Measurements from ENCODE around the gene PLA2G12B. TPM values are rescaled to one million over a fixed set of nuclear protein-coding genes. Genes with fewer than 3 reads are reported as not detected.
"Not testable (repeated sequence)": the region's sequence is repeated elsewhere in the genome, so short reads cannot be mapped to it uniquely, and the experiment has no call there.

The PLA2G12B gene
- polyA plus RNA-seq, 3 donors = not detected

DNA sequence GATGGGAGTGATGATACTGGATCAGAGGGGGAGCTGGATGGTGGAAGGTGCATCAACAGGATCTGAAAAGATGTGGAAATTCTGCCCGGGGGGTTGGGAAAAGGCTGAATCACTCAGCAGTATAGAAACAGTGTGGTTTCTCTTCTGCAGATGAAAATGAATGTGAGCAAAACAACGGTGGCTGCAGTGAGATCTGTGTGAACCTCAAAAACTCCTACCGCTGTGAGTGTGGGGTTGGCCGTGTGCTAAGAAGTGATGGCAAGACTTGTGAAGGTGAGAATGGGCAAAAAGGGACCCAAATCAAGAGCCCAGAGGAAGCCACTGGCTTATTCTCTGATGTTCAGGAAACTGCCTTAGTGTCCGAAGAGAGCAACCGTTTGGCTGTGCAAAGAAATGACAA lies 48.2 kb downstream of the PLA2G12B start:
- H2AFZ ChIP-seq (ENCODE audit: insufficient read depth, low read depth, low read length, poor library complexity, severe bottlenecking) = no peak overlapping the region
- H3K9me3 Mint-ChIP-seq = peaks cover 0 to 2% (median 0%) of the 10 kb centered on the region in 7 donors
- H3K27me3 Mint-ChIP-seq (ENCODE audit: low read depth in 3 of 3) = peaks cover 0 to 4% (median 1%) of the 10 kb centered on the region in 3 donors
- H3K4me2 ChIP-seq (replicated peaks; ENCODE audit: extremely low read depth, low read length, poor library complexity, severe bottlenecking) = no peak overlapping the region
- intact Hi-C loops (cut with micrococcal nuclease) = no loop called here
- peak overlapping the region in 1 of 7 donors; percentile 2 for H3K27ac Mint-ChIP-seq
- H3K36me3 Mint-ChIP-seq = no peaks in the 10 kb centered on the region
- no peak for DNase-seq
- no peaks in the 10 kb centered on the region for H3K9me3 ChIP-seq (replicated peaks in 1 of 2; ENCODE audit: control insufficient read depth in 1 of 2, insufficient read depth in 1 of 2, low read length in 2 of 2)
- no peak overlapping the region for H3K4me3 Mint-ChIP-seq
- TF ChIP-seq, protein P1, sequence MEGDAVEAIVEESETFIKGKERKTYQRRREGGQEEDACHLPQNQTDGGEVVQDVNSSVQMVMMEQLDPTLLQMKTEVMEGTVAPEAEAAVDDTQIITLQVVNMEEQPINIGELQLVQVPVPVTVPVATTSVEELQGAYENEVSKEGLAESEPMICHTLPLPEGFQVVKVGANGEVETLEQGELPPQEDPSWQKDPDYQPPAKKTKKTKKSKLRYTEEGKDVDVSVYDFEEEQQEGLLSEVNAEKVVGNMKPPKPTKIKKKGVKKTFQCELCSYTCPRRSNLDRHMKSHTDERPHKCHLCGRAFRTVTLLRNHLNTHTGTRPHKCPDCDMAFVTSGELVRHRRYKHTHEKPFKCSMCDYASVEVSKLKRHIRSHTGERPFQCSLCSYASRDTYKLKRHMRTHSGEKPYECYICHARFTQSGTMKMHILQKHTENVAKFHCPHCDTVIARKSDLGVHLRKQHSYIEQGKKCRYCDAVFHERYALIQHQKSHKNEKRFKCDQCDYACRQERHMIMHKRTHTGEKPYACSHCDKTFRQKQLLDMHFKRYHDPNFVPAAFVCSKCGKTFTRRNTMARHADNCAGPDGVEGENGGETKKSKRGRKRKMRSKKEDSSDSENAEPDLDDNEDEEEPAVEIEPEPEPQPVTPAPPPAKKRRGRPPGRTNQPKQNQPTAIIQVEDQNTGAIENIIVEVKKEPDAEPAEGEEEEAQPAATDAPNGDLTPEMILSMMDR (IDR thresholded peaks at IDR 0.05) = no peak
- no peak overlapping the region for H3K4me3 ChIP-seq (replicated peaks in 1 of 3; ENCODE audit: low read depth in 2 of 3, low read length in 3 of 3)
- no peaks in the 10 kb centered on the region for H3K79me2 ChIP-seq (ENCODE audit: insufficient read depth, low read length)
- 70% methylated on average over 6 of the region's 6 CpGs for WGBS (ENCODE audit: insufficient coverage)
- H4K20me1 ChIP-seq (ENCODE audit: insufficient read depth, low read length) = no peaks in the 10 kb centered on the region
- no peak overlapping the region for H3K9ac ChIP-seq (ENCODE audit: insufficient read depth, low read length, poor library complexity, severe bottlenecking)
- H3K27ac ChIP-seq (ENCODE audit: low read depth in 1 of 2, low read length in 2 of 2) = no peak overlapping the region
- peaks cover 13 to 14% of the 10 kb centered on the region in 2 donors for H3K4me1 ChIP-seq (ENCODE audit: control insufficient read depth in 1 of 2, insufficient read depth in 2 of 2, low read length in 2 of 2)
- H3K27me3 ChIP-seq (ENCODE audit: control insufficient read depth in 2 of 2, insufficient read depth in 2 of 2, low read length in 2 of 2) = no peaks in the 10 kb centered on the region
- no peaks in the 10 kb centered on the region for H3K36me3 ChIP-seq (replicated peaks in 1 of 2; ENCODE audit: control insufficient read depth in 1 of 2, insufficient read depth in 2 of 2, low read length in 2 of 2)
- H3K4me1 Mint-ChIP-seq = peaks cover 27% of the 10 kb centered on the region

DNA sequence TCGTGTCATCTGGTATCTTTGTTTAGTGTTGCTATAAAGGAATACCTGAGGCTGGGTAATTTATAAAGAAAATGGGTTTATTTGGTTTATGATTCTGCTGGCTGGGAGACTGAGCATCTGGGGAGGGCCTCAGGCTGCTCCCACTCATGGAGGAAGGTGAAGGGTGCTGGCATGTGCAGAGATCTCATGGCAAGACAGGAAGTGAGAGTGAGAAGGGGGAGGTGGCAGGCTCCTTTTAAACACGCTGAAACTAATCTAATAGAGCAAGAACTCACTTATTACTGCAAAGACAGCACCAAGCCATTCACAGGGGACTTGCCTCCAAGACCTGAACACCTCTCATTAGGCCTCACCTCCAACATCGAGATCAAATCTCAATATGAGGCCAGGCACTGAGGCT lies 49.8 kb downstream of the PLA2G12B start:
- TF ChIP-seq, protein P1 (IDR thresholded peaks at IDR 0.05) = no peak

DNA sequence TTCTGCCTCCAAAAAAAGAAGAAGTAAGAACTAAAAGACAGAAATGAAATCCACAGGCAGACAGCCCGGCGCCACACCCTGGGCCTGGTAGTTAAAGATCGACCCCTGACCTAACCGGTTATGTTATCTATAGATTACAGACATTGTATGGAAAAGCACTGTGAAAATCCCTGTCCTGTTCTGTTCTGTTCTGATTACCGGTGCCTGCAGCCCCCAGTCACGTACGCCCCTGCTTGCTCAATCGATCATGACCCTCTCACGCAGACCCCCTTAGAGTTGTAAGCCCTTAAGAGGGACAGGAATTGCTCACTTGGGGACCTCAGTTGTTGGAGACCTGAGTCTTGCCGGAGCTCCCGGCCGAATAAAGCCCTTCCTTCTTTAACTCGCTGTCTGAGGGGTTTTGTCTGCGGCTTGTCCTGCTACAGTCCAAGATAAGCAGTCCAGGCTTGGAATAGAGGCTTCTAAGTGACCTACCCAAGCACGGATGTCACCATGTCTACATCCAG lies 50.6 kb downstream of the PLA2G12B start:
- H3K9ac ChIP-seq (ENCODE audit: insufficient read depth, low read length, poor library complexity, severe bottlenecking); H2AFZ ChIP-seq (ENCODE audit: insufficient read depth, low read depth, low read length, poor library complexity, severe bottlenecking); H4K20me1 ChIP-seq (ENCODE audit: insufficient read depth, low read length); H3K79me2 ChIP-seq (ENCODE audit: insufficient read depth, low read length); H3K9me3 Mint-ChIP-seq; H3K27ac ChIP-seq (ENCODE audit: low read depth in 1 of 2, low read length in 2 of 2); H3K27me3 ChIP-seq (ENCODE audit: control insufficient read depth in 2 of 2, insufficient read depth in 2 of 2, low read length in 2 of 2); intact Hi-C loops (cut with micrococcal nuclease); H3K9me3 ChIP-seq (replicated peaks in 1 of 2; ENCODE audit: control insufficient read depth in 1 of 2, insufficient read depth in 1 of 2, low read length in 2 of 2); DNase-seq; H3K36me3 ChIP-seq (replicated peaks in 1 of 2; ENCODE audit: control insufficient read depth in 1 of 2, insufficient read depth in 2 of 2, low read length in 2 of 2); H3K27me3 Mint-ChIP-seq (ENCODE audit: low read depth in 3 of 3); H3K4me3 Mint-ChIP-seq; H3K36me3 Mint-ChIP-seq; H3K4me3 ChIP-seq (replicated peaks in 1 of 3; ENCODE audit: low read depth in 2 of 3, low read length in 3 of 3); H3K4me2 ChIP-seq (replicated peaks; ENCODE audit: extremely low read depth, low read length, poor library complexity, severe bottlenecking): not testable (repeated sequence)
- H3K27ac Mint-ChIP-seq = peak overlapping the region in 1 of 7 donors; percentile 23
- H3K4me1 Mint-ChIP-seq = peaks cover 27% of the 10 kb centered on the region
- WGBS (ENCODE audit: insufficient coverage) = 95% methylated on average over 7 of the region's 15 CpGs
- H3K4me1 ChIP-seq (ENCODE audit: control insufficient read depth in 1 of 2, insufficient read depth in 2 of 2, low read length in 2 of 2) = peaks cover 13 to 14% of the 10 kb centered on the region in 2 donors

More for the DNA sequence above, 49.8 kb downstream of the PLA2G12B start:
- no peaks in the 10 kb centered on the region for H3K36me3 Mint-ChIP-seq
- no peaks in the 10 kb centered on the region for H3K27me3 ChIP-seq (ENCODE audit: control insufficient read depth in 2 of 2, insufficient read depth in 2 of 2, low read length in 2 of 2)
- peak overlapping the region in 4 of 7 donors; percentile 12 to 79 (median 53) for H3K27ac Mint-ChIP-seq
- H3K4me2 ChIP-seq (replicated peaks; ENCODE audit: extremely low read depth, low read length, poor library complexity, severe bottlenecking) = no peak overlapping the region
- H4K20me1 ChIP-seq (ENCODE audit: insufficient read depth, low read length) = no peaks in the 10 kb centered on the region
- H3K4me3 Mint-ChIP-seq = no peak overlapping the region
- intact Hi-C loops (cut with micrococcal nuclease) = no loop called here
- peaks cover 0 to 4% (median 1%) of the 10 kb centered on the region in 3 donors for H3K27me3 Mint-ChIP-seq (ENCODE audit: low read depth in 3 of 3)
- no peaks in the 10 kb centered on the region for H3K9me3 ChIP-seq (replicated peaks in 1 of 2; ENCODE audit: control insufficient read depth in 1 of 2, insufficient read depth in 1 of 2, low read length in 2 of 2)
- H3K79me2 ChIP-seq (ENCODE audit: insufficient read depth, low read length) = no peaks in the 10 kb centered on the region
- no peak overlapping the region for H3K4me3 ChIP-seq (replicated peaks in 1 of 3; ENCODE audit: low read depth in 2 of 3, low read length in 3 of 3)
- DNase-seq = no peak
- no peaks in the 10 kb centered on the region for H3K36me3 ChIP-seq (replicated peaks in 1 of 2; ENCODE audit: control insufficient read depth in 1 of 2, insufficient read depth in 2 of 2, low read length in 2 of 2)
- H2AFZ ChIP-seq (ENCODE audit: insufficient read depth, low read depth, low read length, poor library complexity, severe bottlenecking) = peak overlapping the region; percentile 53
- H3K4me1 Mint-ChIP-seq = peaks cover 27% of the 10 kb centered on the region
- H3K9me3 Mint-ChIP-seq = peaks cover 0 to 2% (median 0%) of the 10 kb centered on the region in 7 donors
- H3K9ac ChIP-seq (ENCODE audit: insufficient read depth, low read length, poor library complexity, severe bottlenecking) = no peak overlapping the region
- no peak overlapping the region for H3K27ac ChIP-seq (ENCODE audit: low read depth in 1 of 2, low read length in 2 of 2)
- peaks cover 13 to 14% of the 10 kb centered on the region in 2 donors for H3K4me1 ChIP-seq (ENCODE audit: control insufficient read depth in 1 of 2, insufficient read depth in 2 of 2, low read length in 2 of 2)
- 100% methylated on average over 2 of the region's 3 CpGs for WGBS (ENCODE audit: insufficient coverage)

Measured in CD14-positive monocyte (primary cell).